Retinal pigment epithelial cell (primary cell): Measurements from ENCODE around the gene ADSS1.

ENCODE experiments used
- DNase-seq: peaks from one replicate; pipeline ENCODE4 v3.0.0-alpha.2; 2010; ENCODE audit warnings: low read depth
- H3K4me3 ChIP-seq: 2 replicates; pipeline ENCODE4 v1.5.1; 2011; ENCODE audit warnings: mild to moderate bottlenecking, low read length, control low read depth, moderate library complexity
- CTCF ChIP-seq: conservative IDR thresholded peaks from 2 replicates; pipeline ENCODE4 v1.5.1; 2011; ENCODE audit warnings: low read depth, low read length, control low read depth, inconsistent platforms

Gene ADSS1

GRCh38 chr14:104678901-104679705 is 44.9 kb upstream of the ADSS1 start:
- no peak overlapping the region for H3K4me3 ChIP-seq
- DNase-seq, result no peak
- TF ChIP-seq CTCF, result no peak

- H3K4me3 ChIP-seq, result peak overlapping the region; percentile 13
- peak; percentile 86 for DNase-seq
- no peak for TF ChIP-seq CTCF
Observed at GRCh38 chr14:104680056-104680805, 43.8 kb upstream of the ADSS1 start.

GRCh38 chr14:104680806-104681688 is 43.0 kb upstream of the ADSS1 start:
- DNase-seq, result peak; percentile 86
- peak; percentile 50 for TF ChIP-seq CTCF
- H3K4me3 ChIP-seq, result peak overlapping the region; percentile 46

GRCh38 chr14:104681689-104682074 is 42.3 kb upstream of the ADSS1 start:
- peak overlapping the region; percentile 46 for H3K4me3 ChIP-seq
- DNase-seq, result no peak

GRCh38 chr14:104682107-104682593 is 41.9 kb upstream of the ADSS1 start:
- DNase-seq, result no peak
- peak overlapping the region; percentile 46 for H3K4me3 ChIP-seq
- no peak for TF ChIP-seq CTCF

More at GRCh38 chr14:104681689-104682074, 42.3 kb upstream of the ADSS1 start:
- no peak for TF ChIP-seq CTCF

- DNase-seq, result no peak
- H3K4me3 ChIP-seq, result no peak overlapping the region
- TF ChIP-seq CTCF, result no peak
Observed at GRCh38 chr14:104683653-104684448, 40.2 kb upstream of the ADSS1 start.
